NCI-H2227 treated with DMSO at 0.1 percent for 48 hours (cell line): ENCODE measurements around the gene MTREX.

Experiments
- DNase-seq: peaks from one replicate; lab custom pipeline; 2025; lab: John Stamatoyannopoulos, UW

Gene MTREX

GRCh38 chr5:55384072-55384471 lies 76.3 kb downstream of the MTREX start:
- DNase-seq: no peak

GRCh38 chr5:55385227-55385626 lies 77.4 kb downstream of the MTREX start:
- no peak for DNase-seq

GRCh38 chr5:55385846-55386245 lies 78.1 kb downstream of the MTREX start:
- no peak for DNase-seq

GRCh38 chr5:55386356-55386755 lies 78.6 kb downstream of the MTREX start:
- no peak for DNase-seq

GRCh38 chr5:55387865-55388264 lies 80.1 kb downstream of the MTREX start:
- DNase-seq: no peak

GRCh38 chr5:55391707-55392106 lies 83.9 kb downstream of the MTREX start:
- no peak for DNase-seq

GRCh38 chr5:55392669-55393068 lies 84.9 kb downstream of the MTREX start:
- DNase-seq: no peak

- DNase-seq: no peak
These were observed 85.8 kb downstream of the MTREX start for GRCh38 chr5:55393501-55394175.

GRCh38 chr5:55402199-55402598 lies 94.4 kb downstream of the MTREX start:
- DNase-seq: no peak

GRCh38 chr5:55406292-55406691 lies 98.5 kb downstream of the MTREX start:
- DNase-seq: no peak

GRCh38 chr5:55407059-55407684 lies 99.4 kb downstream of the MTREX start:
- DNase-seq: no peak

- DNase-seq: no peak
These were observed 100.2 kb downstream of the MTREX start for GRCh38 chr5:55407984-55408383.

GRCh38 chr5:55409775-55410174 lies 102.0 kb downstream of the MTREX start:
- no peak for DNase-seq

- DNase-seq: no peak
These were observed 103.1 kb downstream of the MTREX start for GRCh38 chr5:55410845-55411244.

GRCh38 chr5:55411876-55412275 lies 104.1 kb downstream of the MTREX start:
- no peak for DNase-seq

GRCh38 chr5:55413644-55414043 lies 105.9 kb downstream of the MTREX start:
- no peak for DNase-seq

GRCh38 chr5:55415071-55415470 lies 107.3 kb downstream of the MTREX start:
- DNase-seq: no peak

GRCh38 chr5:55416306-55416705 lies 108.5 kb downstream of the MTREX start:
- no peak for DNase-seq

GRCh38 chr5:55418994-55419968 lies 111.5 kb downstream of the MTREX start:
- no peak for DNase-seq

- no peak for DNase-seq
These were observed 113.3 kb downstream of the MTREX start for GRCh38 chr5:55421074-55421529.

GRCh38 chr5:55426455-55426854 lies 118.7 kb downstream of the MTREX start:
- no peak for DNase-seq

GRCh38 chr5:55427157-55427556 lies 119.4 kb downstream of the MTREX start:
- DNase-seq: no peak

GRCh38 chr5:55429221-55429612 lies 121.4 kb downstream of the MTREX start:
- DNase-seq: no peak
